Stomach (tissue), 4 donors: ENCODE measurements around the gene PURB.

Source experiments
- EP300 ChIP-seq: sonication (generic); formaldehyde crosslinking; IDR thresholded peaks from one replicate; pipeline ENCODE4 v1.6.1; 2017; ENCODE audit warnings: antibody characterized with exemption
- TF ChIP-seq, protein P1 (sequence below), 7 experiments: fragments of 450-650 bp in 4 of 7; fragments of 200-600 bp in 3 of 7; sonication (generic) in 3 of 7; IDR thresholded peaks; one replicate each; pipeline ENCODE4 v1.5.1; 2016 to 2019; ENCODE audit warnings: antibody characterized with exemption in 7 of 7, control low read depth in 2 of 7, mild to moderate bottlenecking in 1 of 7

DNA sequence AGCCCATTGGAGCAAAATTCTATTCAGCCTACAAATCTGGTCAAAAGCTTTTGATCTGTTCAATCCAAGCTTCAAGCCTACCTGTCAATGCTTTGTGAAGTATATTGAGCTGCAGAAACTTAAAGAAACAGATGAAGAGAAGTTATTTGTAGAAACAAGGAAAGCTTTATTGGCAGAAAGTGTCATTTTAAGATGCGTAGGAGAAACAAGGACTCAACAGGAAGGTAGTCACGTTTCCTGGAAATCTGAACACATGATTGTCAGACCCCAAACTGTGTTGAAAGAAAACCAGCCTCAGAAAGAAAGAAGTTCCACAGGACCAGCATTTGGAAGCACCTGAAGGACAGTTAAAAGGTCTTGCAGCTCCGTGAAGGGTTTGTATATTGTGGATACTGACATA, 34.8 kb upstream of the PURB start:
- TF ChIP-seq, protein P1, sequence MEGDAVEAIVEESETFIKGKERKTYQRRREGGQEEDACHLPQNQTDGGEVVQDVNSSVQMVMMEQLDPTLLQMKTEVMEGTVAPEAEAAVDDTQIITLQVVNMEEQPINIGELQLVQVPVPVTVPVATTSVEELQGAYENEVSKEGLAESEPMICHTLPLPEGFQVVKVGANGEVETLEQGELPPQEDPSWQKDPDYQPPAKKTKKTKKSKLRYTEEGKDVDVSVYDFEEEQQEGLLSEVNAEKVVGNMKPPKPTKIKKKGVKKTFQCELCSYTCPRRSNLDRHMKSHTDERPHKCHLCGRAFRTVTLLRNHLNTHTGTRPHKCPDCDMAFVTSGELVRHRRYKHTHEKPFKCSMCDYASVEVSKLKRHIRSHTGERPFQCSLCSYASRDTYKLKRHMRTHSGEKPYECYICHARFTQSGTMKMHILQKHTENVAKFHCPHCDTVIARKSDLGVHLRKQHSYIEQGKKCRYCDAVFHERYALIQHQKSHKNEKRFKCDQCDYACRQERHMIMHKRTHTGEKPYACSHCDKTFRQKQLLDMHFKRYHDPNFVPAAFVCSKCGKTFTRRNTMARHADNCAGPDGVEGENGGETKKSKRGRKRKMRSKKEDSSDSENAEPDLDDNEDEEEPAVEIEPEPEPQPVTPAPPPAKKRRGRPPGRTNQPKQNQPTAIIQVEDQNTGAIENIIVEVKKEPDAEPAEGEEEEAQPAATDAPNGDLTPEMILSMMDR (IDR thresholded peaks at IDR 0.05) = no peak
- no peak for TF ChIP-seq EP300
